ENCODE data around the gene JAK3. TPM values are rescaled to one million over a fixed set of nuclear protein-coding genes. Genes with fewer than 3 reads are reported as not detected.

Gene JAK3
- total RNA-seq, 1 experiment from 2014 or later: 4.4 TPM

GRCh38 chr19:17797424-17798201, 50.2 kb downstream of the JAK3 start:
- Mint-ChIP-seq H3K9me3 (no peaks in the 10 kb centered on the region), H3K4me1 (peaks cover 8% of the 10 kb centered on the region), H3K27me3 (ENCODE audit: low read depth) (peaks cover 29% of the 10 kb centered on the region), H3K36me3 (no peaks in the 10 kb centered on the region), H3K4me3 (no peak overlapping the region), H3K27ac (no peak overlapping the region)
- TF ChIP-seq NR1H2 (CRISPR knock-in tag; IDR thresholded peaks at IDR 0.05): no peak
- no peak for TF ChIP-seq ZNF317 (CRISPR knock-in tag; IDR thresholded peaks at IDR 0.05; ENCODE audit: borderline replicate concordance, low read depth)
- TF ChIP-seq GRHL2 (CRISPR knock-in tag; IDR thresholded peaks at IDR 0.05; ENCODE audit: insufficient replicate concordance, severe bottlenecking): no peak
- TF ChIP-seq MXD4 (CRISPR knock-in tag; IDR thresholded peaks at IDR 0.05; ENCODE audit: borderline replicate concordance): no peak
- no peak for TF ChIP-seq ATF3 (CRISPR knock-in tag; conservative IDR thresholded peaks at IDR 0.05)
- TF ChIP-seq ESRRA (CRISPR knock-in tag; IDR thresholded peaks at IDR 0.05; ENCODE audit: borderline replicate concordance): no peak
- ATAC-seq (no peak), DNase-seq (ENCODE audit: low spot score) (no peak)
- POLR2A ChIA-PET: no interaction called here
- CTCF ChIA-PET: interaction anchor here (0.8 kb wide), 1 partner anchor 62 kb away, joined by 3 read pairs; the partner anchor contains the start of gene RPL18A

GRCh38 chr19:17796838-17797423, 50.9 kb downstream of the JAK3 start:
- H3K4me1 Mint-ChIP-seq: peaks cover 10% of the 10 kb centered on the region
- POLR2A ChIA-PET: no interaction called here
- no peak overlapping the region for H3K4me3 Mint-ChIP-seq
- no peak for DNase-seq (ENCODE audit: low spot score)
- CTCF ChIA-PET: interaction anchor here (0.8 to 1.0 kb wide), 2 partner anchors 20 to 63 kb away, joined by 3 to 4 read pairs; partner anchors contain the start of gene RPL18A
- no peak overlapping the region for H3K27ac Mint-ChIP-seq
- ATAC-seq: no peak
- no peaks in the 10 kb centered on the region for H3K9me3 Mint-ChIP-seq
- peaks cover 29% of the 10 kb centered on the region for H3K27me3 Mint-ChIP-seq (ENCODE audit: low read depth)
- TF ChIP-seq GTF2I (CRISPR knock-in tag; conservative IDR thresholded peaks at IDR 0.05) (0 out of 2 replicates have a peak, but pooled peaks have one; percentile 63), EMX1 (CRISPR knock-in tag; IDR thresholded peaks at IDR 0.05) (no peak)
- no peaks in the 10 kb centered on the region for H3K36me3 Mint-ChIP-seq

- H3K27me3 Mint-ChIP-seq (ENCODE audit: low read depth): peaks cover 29% of the 10 kb centered on the region
- no peak for TF ChIP-seq ZNF425 (CRISPR knock-in tag; conservative IDR thresholded peaks at IDR 0.05)
- peak; percentile 50; the same call in 1 of the 2 replicates for TF ChIP-seq ZNF121 (CRISPR knock-in tag; IDR thresholded peaks at IDR 0.05)
- TF ChIP-seq CDX4 (CRISPR knock-in tag; IDR thresholded peaks at IDR 0.05; ENCODE audit: borderline replicate concordance): no peak
- no peak overlapping the region for H3K27ac Mint-ChIP-seq
- no peaks in the 10 kb centered on the region for H3K9me3 Mint-ChIP-seq
- ChIA-PET CTCF (interaction anchor here (0.5 to 1.9 kb wide), 5 partner anchors 19 to 191 kb away, joined by 3 to 6 read pairs (median 4); no protein-coding TSS in a partner anchor), POLR2A (no interaction called here)
- peak overlapping the region; percentile 68 for H3K4me3 Mint-ChIP-seq
- H3K4me1 Mint-ChIP-seq: peaks cover 10% of the 10 kb centered on the region
- no peaks in the 10 kb centered on the region for H3K36me3 Mint-ChIP-seq
- no peak for ATAC-seq
- DNase-seq (ENCODE audit: low spot score): no peak
Measured at GRCh38 chr19:17796013-17796837, 51.6 kb downstream of the JAK3 start.

GRCh38 chr19:17795495-17795856, 52.3 kb downstream of the JAK3 start:
- H3K27ac Mint-ChIP-seq: no peak overlapping the region
- no peak for DNase-seq (ENCODE audit: low spot score)
- ChIA-PET CTCF (interaction anchor here (0.6 to 1.9 kb wide), 10 partner anchors 7 to 136 kb away, joined by 3 to 6 read pairs (median 5); partner anchors contain the start of gene RPL18A), POLR2A (interaction anchor here (1.0 kb wide), 1 partner anchor 13 kb away, joined by 3 read pairs; no protein-coding TSS in a partner anchor)
- H3K4me3 Mint-ChIP-seq: peak overlapping the region; percentile 68
- TF ChIP-seq ZNF317 (CRISPR knock-in tag; IDR thresholded peaks at IDR 0.05; ENCODE audit: borderline replicate concordance, low read depth): no peak
- no peak for TF ChIP-seq ERG (CRISPR knock-in tag; IDR thresholded peaks at IDR 0.05)
- TF ChIP-seq ZNF416 (CRISPR knock-in tag; IDR thresholded peaks at IDR 0.05): no peak
- TF ChIP-seq EMX1 (CRISPR knock-in tag; IDR thresholded peaks at IDR 0.05): no peak
- no peak for TF ChIP-seq SP1 (CRISPR knock-in tag; conservative IDR thresholded peaks at IDR 0.05)
- TF ChIP-seq JUN (CRISPR knock-in tag; IDR thresholded peaks at IDR 0.05): no peak
- no peak for TF ChIP-seq CREM (CRISPR knock-in tag; IDR thresholded peaks at IDR 0.05)
- no peak for TF ChIP-seq USF2 (CRISPR knock-in tag; IDR thresholded peaks at IDR 0.05)
- H3K27me3 Mint-ChIP-seq (ENCODE audit: low read depth): peaks cover 29% of the 10 kb centered on the region
- H3K9me3 Mint-ChIP-seq: no peaks in the 10 kb centered on the region
- ATAC-seq: no peak
- H3K4me1 Mint-ChIP-seq: peaks cover 10% of the 10 kb centered on the region
- no peaks in the 10 kb centered on the region for H3K36me3 Mint-ChIP-seq

Data from WTC11 (cell line).